Loucy (cell line): Measurements from ENCODE around the gene CDCA4.

Experiments
- H2AFZ ChIP-seq: fragments of 200-600 bp; sonication (generic); 2 replicates; pipeline ENCODE4 v1.6.0; 2016; ENCODE audit warnings: antibody characterized with exemption, mild to moderate bottlenecking, low read length, moderate library complexity
- H3F3A ChIP-seq: fragments of 200-600 bp; 2 replicates; pipeline ENCODE4 v1.6.0; 2016; ENCODE audit warnings: antibody characterized with exemption, low read depth, mild to moderate bottlenecking
- H3K27me3 ChIP-seq: fragments of 200-600 bp; sonication (generic); 2 replicates; pipeline ENCODE4 v1.6.1; 2014; ENCODE audit warnings: low read length, mild to moderate bottlenecking; ENCODE audit not compliant: insufficient read depth, poor library complexity, severe bottlenecking
- H3K36me3 ChIP-seq: fragments of 200-600 bp; sonication (generic); 2 replicates; pipeline ENCODE4 v1.6.1; 2016; ENCODE audit warnings: low read length; ENCODE audit not compliant: insufficient read depth
- H3K4me1 ChIP-seq: fragments of 200-600 bp; sonication (generic); 2 replicates; pipeline ENCODE4 v1.5.1; 2014; ENCODE audit warnings: low read length, mild to moderate bottlenecking; ENCODE audit not compliant: insufficient read depth, poor library complexity, severe bottlenecking
- H3K4me2 ChIP-seq: fragments of 200-600 bp; sonication (generic); 2 replicates; pipeline ENCODE4 v1.6.0; 2014; ENCODE audit warnings: antibody characterized with exemption, low read length, low read depth, mild to moderate bottlenecking; ENCODE audit not compliant: poor library complexity, severe bottlenecking
- H3K4me3 ChIP-seq: fragments of 200-600 bp; sonication (generic); 2 replicates; pipeline ENCODE4 v1.5.1; 2014; ENCODE audit warnings: low read length, mild to moderate bottlenecking, mixed read lengths; ENCODE audit not compliant: poor library complexity, severe bottlenecking
- H3K79me2 ChIP-seq: fragments of 200-600 bp; sonication (generic); 2 replicates; pipeline ENCODE4 v1.6.1; 2014; ENCODE audit warnings: low read length; ENCODE audit not compliant: insufficient read depth
- H3K9ac ChIP-seq: fragments of 200-600 bp; sonication (generic); 2 replicates; pipeline ENCODE4 v1.6.0; 2014; ENCODE audit warnings: mild to moderate bottlenecking, low read depth, low read length, moderate library complexity; ENCODE audit not compliant: poor library complexity, severe bottlenecking
- H3K9me2 ChIP-seq: fragments of 200-600 bp; sonication (generic); replicated peaks from 2 replicates; pipeline ENCODE4 v1.6.1; 2016; ENCODE audit warnings: low read depth, low read length, mixed read lengths
- H3K9me3 ChIP-seq: fragments of 200-600 bp; sonication (generic); 2 replicates; pipeline ENCODE4 v1.6.1; 2014; ENCODE audit warnings: mild to moderate bottlenecking, antibody characterized with exemption, low read length, low read depth; ENCODE audit not compliant: insufficient read depth
- H4K20me1 ChIP-seq: fragments of 200-600 bp; sonication (generic); 2 replicates; pipeline ENCODE4 v1.6.0; 2014; ENCODE audit warnings: antibody characterized with exemption, low read length, mild to moderate bottlenecking; ENCODE audit not compliant: insufficient read depth, poor library complexity, severe bottlenecking
- CTCF ChIP-seq: fragments of 200-600 bp; sonication (generic); conservative IDR thresholded peaks from 2 replicates; pipeline ENCODE4 v1.5.1; 2014; ENCODE audit warnings: mild to moderate bottlenecking, antibody characterized with exemption, low read length
- EZH2phosphoT487 ChIP-seq: fragments of 200-600 bp; IDR thresholded peaks from 2 replicates; pipeline ENCODE4 v1.6.1; 2018; ENCODE audit warnings: antibody characterized with exemption, mild to moderate bottlenecking, moderate library complexity, borderline replicate concordance

CDCA4 gene

GRCh38 chr14:105021656-105022275 lies 883 bp upstream of the CDCA4 start:
- Histone ChIP-seq H3K36me3 (0 out of 2 replicates have a peak, but pooled peaks cover 2% of the 10 kb centered on the region), H3K4me2 (peak overlapping the region; percentile 96), H3F3A (no peaks in the 10 kb centered on the region), H3K4me1 (peaks cover 57% of the 10 kb centered on the region), H3K27me3 (peaks cover 8% of the 10 kb centered on the region), H3K4me3 (peak overlapping the region; percentile 94), H3K9ac (peak overlapping the region; percentile 95), H2AFZ (peak overlapping the region; percentile 73), H3K9me3 (no peaks in the 10 kb centered on the region), H3K9me2 (no peaks in the 10 kb centered on the region), H3K79me2 (peaks cover 58% of the 10 kb centered on the region), H4K20me1 (peaks cover 35% of the 10 kb centered on the region)
- TF ChIP-seq CTCF (peak; percentile 53), EZH2phosphoT487 (no peak)

GRCh38 chr14:105019861-105020814 lies 745 bp downstream of the CDCA4 start:
- Histone ChIP-seq H3K4me3 (peak overlapping the region; percentile 100), H3K9me2 (no peaks in the 10 kb centered on the region), H3K9me3 (no peaks in the 10 kb centered on the region), H3K36me3 (0 out of 2 replicates have a peak, but pooled peaks cover 5% of the 10 kb centered on the region), H2AFZ (no peak overlapping the region), H3K9ac (peak overlapping the region; percentile 100), H3K79me2 (peaks cover 74% of the 10 kb centered on the region), H3K27me3 (peaks cover 8% of the 10 kb centered on the region), H3K4me2 (peak overlapping the region; percentile 92), H4K20me1 (peaks cover 51% of the 10 kb centered on the region), H3F3A (no peaks in the 10 kb centered on the region), H3K4me1 (peaks cover 58% of the 10 kb centered on the region)
- TF ChIP-seq CTCF (no peak; the same call in 1 of the 2 replicates), EZH2phosphoT487 (no peak)

GRCh38 chr14:105018414-105018813 lies 2.5 kb downstream of the CDCA4 start:
- 0 out of 2 replicates have a peak, but pooled peaks cover 5% of the 10 kb centered on the region for H3K36me3 ChIP-seq
- no peak overlapping the region for H2AFZ ChIP-seq
- H3K79me2 ChIP-seq = peaks cover 92% of the 10 kb centered on the region
- H3F3A ChIP-seq = no peaks in the 10 kb centered on the region
- H3K4me2 ChIP-seq = peak overlapping the region; percentile 92
- peak overlapping the region; percentile 100 for H3K9ac ChIP-seq
- TF ChIP-seq EZH2phosphoT487 (no peak), CTCF (no peak)
- H4K20me1 ChIP-seq = peaks cover 68% of the 10 kb centered on the region
- H3K9me3 ChIP-seq = no peaks in the 10 kb centered on the region
- no peaks in the 10 kb centered on the region for H3K9me2 ChIP-seq
- peaks cover 63% of the 10 kb centered on the region for H3K4me1 ChIP-seq
- H3K4me3 ChIP-seq = peak overlapping the region; percentile 100
- peaks cover 8% of the 10 kb centered on the region for H3K27me3 ChIP-seq
